SK-N-SH treated with all-trans-retinoic acid at 6 μM for 48 hours (cell line): ENCODE results near the gene HSD17B14.

Experiments
- ARNTL ChIP-seq: fragments of 450-650 bp; formaldehyde crosslinking; IDR thresholded peaks from 2 replicates; pipeline ENCODE4 v1.5.0; 2020; ENCODE audit warnings: low read depth, mild to moderate bottlenecking, moderate library complexity, borderline replicate concordance
- TF ChIP-seq, protein P1 (sequence below): fragments of 250-450 bp; sonication (Bioruptor Pico); IDR thresholded peaks from 2 replicates; pipeline ENCODE4 v1.8.0; 2020; ENCODE audit warnings: mild to moderate bottlenecking, moderate library complexity, borderline replicate concordance

DNA sequence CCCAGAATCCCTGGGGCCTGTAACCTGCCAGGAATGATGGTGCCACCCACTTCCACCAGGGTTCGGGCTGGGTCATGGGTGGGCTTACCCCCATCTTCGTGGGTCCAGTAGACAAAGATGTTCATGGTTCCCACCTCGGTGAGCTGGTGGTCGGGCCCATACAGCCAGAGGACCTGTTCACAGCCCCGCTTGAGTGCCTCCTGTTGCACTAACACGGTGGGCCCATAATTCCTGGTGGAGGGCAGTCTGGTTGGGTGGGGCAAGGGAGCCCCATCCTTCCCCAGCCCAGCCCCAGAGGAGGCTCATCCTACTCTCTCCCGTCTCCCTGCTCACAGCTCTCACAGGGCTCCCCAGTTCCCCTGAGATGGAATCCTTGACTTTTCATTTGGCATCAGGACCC lies 39.2 kb downstream of the HSD17B14 start:
- TF ChIP-seq ARNTL (CRISPR knock-in tag), result no peak
- TF ChIP-seq, protein P1, sequence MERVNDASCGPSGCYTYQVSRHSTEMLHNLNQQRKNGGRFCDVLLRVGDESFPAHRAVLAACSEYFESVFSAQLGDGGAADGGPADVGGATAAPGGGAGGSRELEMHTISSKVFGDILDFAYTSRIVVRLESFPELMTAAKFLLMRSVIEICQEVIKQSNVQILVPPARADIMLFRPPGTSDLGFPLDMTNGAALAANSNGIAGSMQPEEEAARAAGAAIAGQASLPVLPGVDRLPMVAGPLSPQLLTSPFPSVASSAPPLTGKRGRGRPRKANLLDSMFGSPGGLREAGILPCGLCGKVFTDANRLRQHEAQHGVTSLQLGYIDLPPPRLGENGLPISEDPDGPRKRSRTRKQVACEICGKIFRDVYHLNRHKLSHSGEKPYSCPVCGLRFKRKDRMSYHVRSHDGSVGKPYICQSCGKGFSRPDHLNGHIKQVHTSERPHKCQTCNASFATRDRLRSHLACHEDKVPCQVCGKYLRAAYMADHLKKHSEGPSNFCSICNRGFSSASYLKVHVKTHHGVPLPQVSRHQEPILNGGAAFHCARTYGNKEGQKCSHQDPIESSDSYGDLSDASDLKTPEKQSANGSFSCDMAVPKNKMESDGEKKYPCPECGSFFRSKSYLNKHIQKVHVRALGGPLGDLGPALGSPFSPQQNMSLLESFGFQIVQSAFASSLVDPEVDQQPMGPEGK (CRISPR knock-in tag), result no peak
